H9 (cell line): ENCODE results near the gene KIF26A. TPM values are rescaled to one million over a fixed set of nuclear protein-coding genes. Genes with fewer than 3 reads are reported as not detected.

Experiments
- DNase-seq: peaks from one replicate; pipeline ENCODE4 v3.0.0-alpha.2; 2017
- H2AFZ ChIP-seq: one replicate; pipeline ENCODE4 v1.6.1; 2013; ENCODE audit warnings: mild to moderate bottlenecking, low read length, control low read depth, moderate library complexity
- H2AK5ac ChIP-seq: 2 replicates; pipeline ENCODE4 v1.6.1; 2013; ENCODE audit warnings: low read length, control low read depth, mixed read lengths; ENCODE audit not compliant: insufficient read length
- H2BK120ac ChIP-seq: one replicate; pipeline ENCODE4 v1.6.1; 2013; ENCODE audit warnings: low read depth, mild to moderate bottlenecking, low read length, control low read depth, inconsistent platforms; ENCODE audit not compliant: poor library complexity, severe bottlenecking
- H2BK12ac ChIP-seq: 2 replicates; pipeline ENCODE4 v1.6.1; 2013; ENCODE audit warnings: low read length, control low read depth, mixed read lengths, low read depth; ENCODE audit not compliant: insufficient read length
- H2BK15ac ChIP-seq: 2 replicates; pipeline ENCODE4 v1.6.1; 2013; ENCODE audit warnings: low read depth, low read length, control low read depth
- H2BK20ac ChIP-seq: one replicate; pipeline ENCODE4 v1.6.1; 2013; ENCODE audit warnings: low read depth, mild to moderate bottlenecking, low read length, control low read depth, inconsistent platforms; ENCODE audit not compliant: poor library complexity, severe bottlenecking
- H2BK5ac ChIP-seq: 2 replicates; pipeline ENCODE4 v1.6.1; 2013; ENCODE audit warnings: low read length, control low read depth, mixed read lengths; ENCODE audit not compliant: insufficient read length
- H3K14ac ChIP-seq: 2 replicates; pipeline ENCODE4 v1.6.1; 2013; ENCODE audit warnings: low read length, control low read depth; ENCODE audit not compliant: insufficient read depth
- H3K18ac ChIP-seq: 2 replicates; pipeline ENCODE4 v1.6.1; 2013; ENCODE audit warnings: low read depth, mild to moderate bottlenecking, mixed read lengths, low read length, control low read depth; ENCODE audit not compliant: insufficient read length
- H3K23ac ChIP-seq: 2 replicates; pipeline ENCODE4 v1.6.1; 2013; ENCODE audit warnings: low read length, control low read depth, mixed read lengths, low read depth; ENCODE audit not compliant: insufficient read length
- H3K23me2 ChIP-seq: 2 replicates; pipeline ENCODE4 v1.6.1; 2013; ENCODE audit warnings: low read depth, mild to moderate bottlenecking, mixed read lengths, low read length, control low read depth; ENCODE audit not compliant: insufficient read length, poor library complexity, severe bottlenecking
- H3K27ac ChIP-seq: 2 replicates; pipeline ENCODE4 v1.5.1; 2013; ENCODE audit warnings: low read length, control low read depth, mixed read lengths, low read depth; ENCODE audit not compliant: insufficient read length
- H3K27me3 ChIP-seq: 2 replicates; pipeline ENCODE4 v1.6.1; 2013; ENCODE audit warnings: low read length, control low read depth, inconsistent platforms; ENCODE audit not compliant: insufficient read depth
- H3K4ac ChIP-seq: 2 replicates; pipeline ENCODE4 v1.6.1; 2013; ENCODE audit warnings: low read depth, mild to moderate bottlenecking, control low read depth, inconsistent platforms, low read length, moderate library complexity
- H3K4me1 ChIP-seq: 2 replicates; pipeline ENCODE4 v1.6.1; 2013; ENCODE audit warnings: low read length, control low read depth, inconsistent platforms; ENCODE audit not compliant: insufficient read depth
- H3K4me2 ChIP-seq: 2 replicates; pipeline ENCODE4 v1.6.1; 2013; ENCODE audit warnings: low read length, control low read depth, mixed read lengths; ENCODE audit not compliant: insufficient read length, insufficient read depth
- H3K56ac ChIP-seq: 2 replicates; pipeline ENCODE4 v1.6.1; 2013; ENCODE audit warnings: low read depth, mild to moderate bottlenecking, mixed read lengths, low read length, control low read depth; ENCODE audit not compliant: insufficient read length
- H3K79me1 ChIP-seq: 2 replicates; pipeline ENCODE4 v1.6.1; 2013; ENCODE audit warnings: low read depth, mild to moderate bottlenecking, moderate library complexity, low read length, control low read depth, inconsistent platforms; ENCODE audit not compliant: insufficient read depth, poor library complexity, severe bottlenecking
- H3K79me2 ChIP-seq: 2 replicates; pipeline ENCODE4 v1.6.1; 2013; ENCODE audit warnings: low read length, control low read depth, inconsistent platforms; ENCODE audit not compliant: insufficient read depth
- H3K9ac ChIP-seq: 2 replicates; pipeline ENCODE4 v1.6.1; 2013; ENCODE audit warnings: low read length, control low read depth, mixed read lengths; ENCODE audit not compliant: insufficient read length; ENCODE audit errors: extremely low read depth
- H3K9me3 ChIP-seq: one replicate; pipeline ENCODE4 v1.6.1; 2013; ENCODE audit warnings: low read depth, low read length, inconsistent platforms; ENCODE audit not compliant: control insufficient read depth
- H3T11ph ChIP-seq: one replicate; pipeline ENCODE4 v1.6.1; 2013; ENCODE audit warnings: mild to moderate bottlenecking, low read length, control low read depth, inconsistent platforms
- H4K20me1 ChIP-seq: one replicate; pipeline ENCODE4 v1.6.1; 2013; ENCODE audit not compliant: control insufficient read depth, insufficient read length, insufficient read depth
- H4K5ac ChIP-seq: 2 replicates; pipeline ENCODE4 v1.6.1; 2013; ENCODE audit warnings: low read depth, mild to moderate bottlenecking, mixed read lengths, low read length, control low read depth; ENCODE audit not compliant: insufficient read length
- H4K8ac ChIP-seq: replicated peaks from 2 replicates; pipeline ENCODE4 v1.6.1; 2013; ENCODE audit warnings: low read length, control low read depth, mixed read lengths, low read depth; ENCODE audit not compliant: insufficient read length
- H4K91ac ChIP-seq: 2 replicates; pipeline ENCODE4 v1.6.1; 2013; ENCODE audit warnings: low read depth, mild to moderate bottlenecking, moderate library complexity, mixed read lengths, low read length, control low read depth; ENCODE audit not compliant: insufficient read length
- H3K27ac Mint-ChIP-seq, 3 experiments: 2 replicates in 2 of 3; 3 replicates in 1 of 3; pipeline ENCODE4 v1.8.0; 2020 to 2021; ENCODE audit warnings: mixed read lengths in 3 of 3, mild to moderate bottlenecking in 1 of 3, moderate library complexity in 1 of 3
- H3K27me3 Mint-ChIP-seq: 2 replicates; pipeline ENCODE4 v1.8.0; 2021; ENCODE audit warnings: low read depth, mild to moderate bottlenecking, moderate library complexity, mixed read lengths
- H3K36me3 Mint-ChIP-seq, 3 experiments: 2 replicates in 2 of 3; 3 replicates in 1 of 3; pipeline ENCODE4 v1.8.0; 2020 to 2021; ENCODE audit warnings: low read depth in 3 of 3, mixed read lengths in 3 of 3; ENCODE audit not compliant: insufficient read depth in 1 of 3
- H3K4me1 Mint-ChIP-seq, 2 experiments: 2 replicates each; pipeline ENCODE4 v1.8.0; 2020; ENCODE audit warnings: mixed read lengths in 2 of 2
- H3K4me3 Mint-ChIP-seq, 2 experiments: 2 replicates in 1 of 2; 3 replicates in 1 of 2; pipeline ENCODE4 v1.8.0; 2020 to 2021; ENCODE audit warnings: mild to moderate bottlenecking in 2 of 2, mixed read lengths in 2 of 2, moderate library complexity in 1 of 2
- H3K9me3 Mint-ChIP-seq, 2 experiments: 2 replicates in 1 of 2; 3 replicates in 1 of 2; pipeline ENCODE4 v1.8.0; 2020; ENCODE audit warnings: mild to moderate bottlenecking in 2 of 2, mixed read lengths in 2 of 2, moderate library complexity in 1 of 2
- CTCF ChIP-seq: fragments of 200-600 bp; sonication (generic); conservative IDR thresholded peaks from 3 replicates; pipeline ENCODE4 v1.8.0; 2021; ENCODE audit warnings: antibody characterized with exemption, mild to moderate bottlenecking
- WGBS: extraction: QIAGEN DNeasy Blood & Tissue Kit; methylation state at CpG from one replicate; pipeline ENCODE4 v1.1.7; 2013; ENCODE audit warnings: missing lambda C conversion rate, low lambda C conversion rate, mixed read lengths; ENCODE audit not compliant: insufficient read length; ENCODE audit errors: extremely low coverage; 5-methylcytosine and 5-hydroxymethylcytosine counted together
- total RNA-seq: library from RNA; stranded (reverse); gene quantifications from 2 replicates; pipeline ENCODE4 v1.2.1, GENCODE V29; 2021

The KIF26A gene
- total RNA-seq, 1 experiment from 2014 or later = 44.2 TPM

GRCh38 chr14:104100171-104101085 lies 38.0 kb upstream of the KIF26A start:
- H3K4me1 Mint-ChIP-seq = no peaks in the 10 kb centered on the region
- Histone ChIP-seq H3T11ph (no peak overlapping the region), H3K23me2 (no peaks in the 10 kb centered on the region), H2BK120ac (no peak overlapping the region), H2BK20ac (no peak overlapping the region), H3K56ac (no peak overlapping the region), H4K20me1 (no peaks in the 10 kb centered on the region), H3K4me2 (no peak overlapping the region), H3K23ac (no peak overlapping the region), H3K9me3 (no peaks in the 10 kb centered on the region), H4K8ac (no peak overlapping the region), H3K27me3 (no peaks in the 10 kb centered on the region), H3K9ac (no peak overlapping the region), H2AFZ (no peak overlapping the region), H3K18ac (no peak overlapping the region), H3K79me2 (no peaks in the 10 kb centered on the region), H2AK5ac (no peak overlapping the region), H3K4ac (no peak overlapping the region), H4K5ac (no peak overlapping the region), H2BK5ac (no peak overlapping the region), H3K14ac (no peak overlapping the region; the same call in 1 of the 2 replicates), H4K91ac (no peak overlapping the region), H3K79me1 (no peaks in the 10 kb centered on the region), H2BK15ac (no peak overlapping the region), H2BK12ac (no peak overlapping the region), H3K4me1 (no peaks in the 10 kb centered on the region), H3K27ac (no peak overlapping the region)
- no peak for DNase-seq
- H3K27ac Mint-ChIP-seq = no peak overlapping the region
- H3K4me3 Mint-ChIP-seq = no peak overlapping the region
- no CpG with 5 or more reads among the region's 23 CpGs for WGBS
- H3K36me3 Mint-ChIP-seq = no peaks in the 10 kb centered on the region
- no peaks in the 10 kb centered on the region for H3K9me3 Mint-ChIP-seq
- H3K27me3 Mint-ChIP-seq = peaks cover 10% of the 10 kb centered on the region
- no peak for TF ChIP-seq CTCF
